Epithelial cell of proximal tubule (primary cell): ENCODE measurements around the gene ARHGEF17. TPM values are rescaled to one million over a fixed set of nuclear protein-coding genes. Genes with fewer than 3 reads are reported as not detected.
"Not testable (repeated sequence)": the region's sequence is repeated elsewhere in the genome, so short reads cannot be mapped to it uniquely, and the experiment has no call there.

Source experiments
- DNase-seq: peaks from one replicate; pipeline ENCODE4 v3.0.0-alpha.2; 2011; ENCODE audit warnings: low read depth
- H3K4me3 ChIP-seq: 2 replicates; pipeline ENCODE4 v1.5.1; 2011; ENCODE audit warnings: low read depth, mild to moderate bottlenecking, low read length
- total RNA-seq: library from RNA; depleted of rRNA; stranded (reverse); fragments of >200 nt; gene quantifications from 2 replicates; pipeline ENCODE4 v1.2.3, GENCODE V29; 2015
- TF ChIP-seq, protein P1 (sequence below): conservative IDR thresholded peaks from 2 replicates; pipeline ENCODE4 v1.5.1; 2012; ENCODE audit warnings: low read depth, mild to moderate bottlenecking, low read length

ARHGEF17 gene
- total RNA-seq, 1 donor from 2014 or later = 26.4 TPM

- DNase-seq = no peak
- TF ChIP-seq, protein P1, sequence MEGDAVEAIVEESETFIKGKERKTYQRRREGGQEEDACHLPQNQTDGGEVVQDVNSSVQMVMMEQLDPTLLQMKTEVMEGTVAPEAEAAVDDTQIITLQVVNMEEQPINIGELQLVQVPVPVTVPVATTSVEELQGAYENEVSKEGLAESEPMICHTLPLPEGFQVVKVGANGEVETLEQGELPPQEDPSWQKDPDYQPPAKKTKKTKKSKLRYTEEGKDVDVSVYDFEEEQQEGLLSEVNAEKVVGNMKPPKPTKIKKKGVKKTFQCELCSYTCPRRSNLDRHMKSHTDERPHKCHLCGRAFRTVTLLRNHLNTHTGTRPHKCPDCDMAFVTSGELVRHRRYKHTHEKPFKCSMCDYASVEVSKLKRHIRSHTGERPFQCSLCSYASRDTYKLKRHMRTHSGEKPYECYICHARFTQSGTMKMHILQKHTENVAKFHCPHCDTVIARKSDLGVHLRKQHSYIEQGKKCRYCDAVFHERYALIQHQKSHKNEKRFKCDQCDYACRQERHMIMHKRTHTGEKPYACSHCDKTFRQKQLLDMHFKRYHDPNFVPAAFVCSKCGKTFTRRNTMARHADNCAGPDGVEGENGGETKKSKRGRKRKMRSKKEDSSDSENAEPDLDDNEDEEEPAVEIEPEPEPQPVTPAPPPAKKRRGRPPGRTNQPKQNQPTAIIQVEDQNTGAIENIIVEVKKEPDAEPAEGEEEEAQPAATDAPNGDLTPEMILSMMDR = no peak
- no peak overlapping the region for H3K4me3 ChIP-seq
Measured at GRCh38 chr11:73273222-73273895, 34.7 kb upstream of the ARHGEF17 start.

- not testable (repeated sequence) for H3K4me3 ChIP-seq, DNase-seq
Measured at GRCh38 chr11:73274191-73274590, 33.9 kb upstream of the ARHGEF17 start.

GRCh38 chr11:73274722-73275380 is 33.2 kb upstream of the ARHGEF17 start:
- DNase-seq = no peak
- H3K4me3 ChIP-seq = no peak overlapping the region
- TF ChIP-seq, protein P1 = no peak

GRCh38 chr11:73275381-73275750 is 32.7 kb upstream of the ARHGEF17 start:
- TF ChIP-seq, protein P1 = no peak
- DNase-seq = no peak
- no peak overlapping the region for H3K4me3 ChIP-seq

DNA sequence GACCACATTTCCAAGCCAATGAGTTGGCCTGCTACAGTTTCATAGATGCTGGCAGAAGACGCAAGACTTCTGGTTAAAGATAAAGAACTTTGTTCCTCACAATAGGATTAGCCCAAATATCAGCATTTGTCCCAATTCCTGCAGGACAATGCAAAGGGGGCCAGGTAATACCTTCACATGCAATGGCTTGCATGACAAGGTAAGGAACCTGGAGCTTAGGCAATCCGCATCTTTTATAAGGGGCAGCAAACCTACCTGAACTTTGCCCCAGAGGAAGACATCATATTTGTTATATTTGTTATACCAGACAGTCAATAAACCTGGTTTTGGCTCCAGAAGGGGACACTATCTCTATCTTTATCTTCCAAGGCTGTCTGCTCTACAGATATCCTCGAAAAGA is 30.6 kb upstream of the ARHGEF17 start:
- TF ChIP-seq, protein P1 = no peak

DNA sequence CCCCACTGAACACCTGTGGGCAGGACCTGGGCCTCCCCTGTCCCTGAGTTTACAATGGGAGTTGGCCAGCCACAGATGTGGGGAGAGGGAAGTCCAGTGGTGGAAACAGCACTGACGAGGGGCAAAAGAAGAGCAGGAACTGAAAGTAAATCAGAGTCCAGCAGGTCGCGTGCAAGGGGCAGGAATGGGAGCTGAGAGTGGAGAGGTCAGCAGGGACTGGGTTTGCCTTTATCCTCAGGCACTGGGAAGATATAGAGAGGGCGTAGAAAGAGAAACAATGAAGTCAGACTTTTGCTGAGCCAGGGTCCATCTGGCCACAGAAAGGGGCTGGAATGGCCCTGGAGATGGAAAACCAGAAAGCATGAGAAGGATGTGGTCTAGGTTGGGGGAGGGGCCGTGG is 27.4 kb upstream of the ARHGEF17 start:
- DNase-seq = no peak
- no peak overlapping the region for H3K4me3 ChIP-seq
- TF ChIP-seq, protein P1 = no peak

More for the DNA sequence above, 30.6 kb upstream of the ARHGEF17 start:
- no peak for DNase-seq
- no peak overlapping the region for H3K4me3 ChIP-seq

DNA sequence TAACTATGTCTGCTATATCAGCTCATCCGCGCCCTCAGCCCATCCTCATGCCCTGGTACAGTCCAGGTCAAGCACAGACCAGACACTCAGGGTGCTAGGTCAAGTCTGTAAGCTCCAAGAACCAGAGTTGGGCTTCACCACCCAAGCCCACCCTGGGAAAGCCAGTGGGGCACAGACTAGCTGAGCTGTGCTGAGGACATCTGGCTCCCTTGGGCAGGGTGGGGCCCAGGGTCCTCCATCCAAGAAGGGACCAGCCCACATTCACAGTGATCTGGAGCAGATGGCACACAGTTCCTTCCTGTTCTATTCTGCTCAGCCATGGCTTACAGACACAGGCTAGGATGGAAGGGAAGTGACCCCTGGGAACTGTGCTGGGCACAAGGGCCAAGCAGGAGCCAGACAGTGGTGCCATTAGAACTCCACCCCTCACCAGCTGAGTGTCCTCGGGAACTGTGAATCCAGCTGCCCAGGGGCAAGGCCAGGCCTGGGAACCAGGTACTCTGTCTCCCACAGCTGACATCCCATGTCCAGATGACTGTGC is 26.8 kb upstream of the ARHGEF17 start:
- no peak for DNase-seq
- no peak overlapping the region for H3K4me3 ChIP-seq
- TF ChIP-seq, protein P1 = no peak
